IMR-90 (cell line): ENCODE results near the gene NFIX. TPM values are rescaled to one million over a fixed set of nuclear protein-coding genes. Genes with fewer than 3 reads are reported as not detected.

Experiments
- ATAC-seq: fragments of 200-7000 bp; cut with Tn5 transposase; 2 replicates; pipeline ENCODE4 v1.9.1; 2020; ENCODE audit warnings: low read depth, mild to moderate bottlenecking, moderate library complexity
- BruUV-seq: library from RNA; stranded (reverse); fragments of 400-500 nt; replicated peaks from 2 replicates; lab custom pipeline; 2021; lab: Mats Ljungman, UMichigan
- CTCF ChIA-PET: fragments of 300-600 bp; formaldehyde crosslinking; extraction: SDS; loops from one replicate; lab custom pipeline; 2021; ENCODE audit warnings: antibody characterized with exemption; lab: Yijun Ruan, JAX
- POLR2A ChIA-PET: fragments of 300-600 bp; sonication (Branson Sonifier 250); formaldehyde crosslinking; loops from one replicate; lab custom pipeline; 2022; ENCODE audit warnings: antibody characterized with exemption; ENCODE audit not compliant: unreplicated experiment; lab: Charles Lee
- DNase-seq: peaks from one replicate; pipeline ENCODE4 v3.0.0; 2013
- H2AFZ ChIP-seq: replicated peaks from 2 replicates; pipeline ENCODE3; 2013; ENCODE audit warnings: low read length, mild to moderate bottlenecking; ENCODE audit not compliant: poor library complexity
- H2AK5ac ChIP-seq: 2 replicates; pipeline ENCODE4 v1.6.1; 2013; ENCODE audit warnings: low read depth, low read length, inconsistent platforms
- H2AK9ac ChIP-seq: replicated peaks from 2 replicates; pipeline ENCODE3; 2013; ENCODE audit warnings: mild to moderate bottlenecking, low read depth, low read length, moderate library complexity; ENCODE audit not compliant: poor library complexity
- H2BK120ac ChIP-seq: 2 replicates; pipeline ENCODE4 v1.6.1; 2013; ENCODE audit warnings: low read depth, low read length, inconsistent platforms
- H2BK15ac ChIP-seq: 3 replicates; pipeline ENCODE4 v1.6.1; 2013; ENCODE audit warnings: low read depth, low read length, inconsistent platforms
- H2BK20ac ChIP-seq: 2 replicates; pipeline ENCODE4 v1.6.1; 2013; ENCODE audit warnings: low read depth, mild to moderate bottlenecking, inconsistent platforms, low read length, moderate library complexity
- H2BK5ac ChIP-seq: 2 replicates; pipeline ENCODE4 v1.6.1; 2013; ENCODE audit warnings: mild to moderate bottlenecking, low read depth, low read length, inconsistent platforms; ENCODE audit not compliant: poor library complexity, severe bottlenecking
- H3K14ac ChIP-seq: replicated peaks from 2 replicates; pipeline ENCODE4 v1.6.1; 2013; ENCODE audit warnings: low read depth, low read length, inconsistent platforms
- H3K18ac ChIP-seq: 2 replicates; pipeline ENCODE4 v1.6.1; 2013; ENCODE audit warnings: low read depth, low read length, control low read depth
- H3K23ac ChIP-seq: 2 replicates; pipeline ENCODE4 v1.6.1; 2013; ENCODE audit warnings: low read depth, low read length, inconsistent platforms
- H3K27ac ChIP-seq: 2 replicates; pipeline ENCODE4 v1.5.1; 2013; ENCODE audit warnings: mild to moderate bottlenecking, control low read depth, low read length; ENCODE audit not compliant: insufficient read depth
- H3K27me3 ChIP-seq: 2 replicates; pipeline ENCODE4 v1.6.1; 2013; ENCODE audit warnings: low read length; ENCODE audit not compliant: control insufficient read depth, insufficient read depth
- H3K36me3 ChIP-seq: 2 replicates; pipeline ENCODE4 v1.6.1; 2013; ENCODE audit warnings: low read length, mixed read lengths; ENCODE audit not compliant: control insufficient read depth, insufficient read depth
- H3K4ac ChIP-seq: 2 replicates; pipeline ENCODE4 v1.6.1; 2013; ENCODE audit warnings: low read depth, low read length, inconsistent platforms
- H3K4me1 ChIP-seq: 2 replicates; pipeline ENCODE4 v1.6.1; 2013; ENCODE audit warnings: low read length, mixed read lengths; ENCODE audit not compliant: control insufficient read depth, insufficient read depth
- H3K4me2 ChIP-seq: 2 replicates; pipeline ENCODE4 v1.6.1; 2013; ENCODE audit warnings: low read depth, mild to moderate bottlenecking, control low read depth, low read length, moderate library complexity
- H3K4me3 ChIP-seq: 2 replicates; pipeline ENCODE4 v1.5.1; 2013; ENCODE audit warnings: low read depth, mild to moderate bottlenecking, control low read depth, low read length, moderate library complexity; ENCODE audit not compliant: insufficient read depth
- H3K56ac ChIP-seq: 2 replicates; pipeline ENCODE4 v1.6.1; 2013; ENCODE audit warnings: low read length, inconsistent platforms; ENCODE audit not compliant: insufficient read depth; ENCODE audit errors: extremely low read depth
- H3K79me1 ChIP-seq, 2 experiments: 2 replicates each; pipeline ENCODE4 v1.6.1; 2013; ENCODE audit warnings: low read length in 2 of 2, inconsistent platforms in 1 of 2, low read depth in 1 of 2
- H3K9ac ChIP-seq: 2 replicates; pipeline ENCODE4 v1.6.1; 2013; ENCODE audit warnings: low read depth, low read length, control low read depth
- H3K9me1 ChIP-seq: 2 replicates; pipeline ENCODE4 v1.6.1; 2013; ENCODE audit warnings: low read length, inconsistent platforms; ENCODE audit not compliant: insufficient read depth
- H3K9me3 ChIP-seq: 2 replicates; pipeline ENCODE4 v1.6.1; 2013; ENCODE audit warnings: low read length; ENCODE audit not compliant: control insufficient read depth, insufficient read depth
- H4K20me1 ChIP-seq: 2 replicates; pipeline ENCODE4 v1.6.1; 2013; ENCODE audit warnings: low read length, inconsistent platforms; ENCODE audit not compliant: insufficient read depth
- H4K5ac ChIP-seq: 2 replicates; pipeline ENCODE4 v1.6.1; 2013; ENCODE audit warnings: mild to moderate bottlenecking, low read depth, low read length, control low read depth
- H4K8ac ChIP-seq, 2 experiments: 2 replicates each; pipeline ENCODE4 v1.6.1; 2013; ENCODE audit warnings: low read depth in 2 of 2, low read length in 2 of 2, control low read depth in 1 of 2, inconsistent platforms in 1 of 2
- H4K91ac ChIP-seq: 2 replicates; pipeline ENCODE4 v1.6.1; 2013; ENCODE audit warnings: low read depth, low read length, inconsistent platforms; ENCODE audit not compliant: insufficient read depth
- BHLHE40 ChIP-seq: fragments of 150-350 bp; IDR thresholded peaks from 2 replicates; pipeline ENCODE4 v1.6.1; 2016; ENCODE audit warnings: mild to moderate bottlenecking, low read depth, low read length
- CEBPB ChIP-seq: IDR thresholded peaks from 2 replicates; pipeline ENCODE4 v1.6.1; 2012; ENCODE audit warnings: low read depth, low read length, improper control_type of control experiment
- CHD1 ChIP-seq: IDR thresholded peaks from 2 replicates; pipeline ENCODE4 v1.6.1; 2012; ENCODE audit warnings: low read depth, low read length, improper control_type of control experiment
- ELK1 ChIP-seq: fragments of 150-350 bp; IDR thresholded peaks from 2 replicates; pipeline ENCODE4 v1.6.1; 2016; ENCODE audit warnings: low read depth, mild to moderate bottlenecking, low read length, moderate library complexity, borderline replicate concordance
- FOS ChIP-seq: fragments of 150-350 bp; IDR thresholded peaks from 2 replicates; pipeline ENCODE4 v1.6.1; 2016; ENCODE audit warnings: low read depth, low read length
- MAFK ChIP-seq: IDR thresholded peaks from 2 replicates; pipeline ENCODE4 v1.6.1; 2012; ENCODE audit warnings: low read depth, low read length, improper control_type of control experiment
- MAZ ChIP-seq: IDR thresholded peaks from 2 replicates; pipeline ENCODE4 v1.6.1; 2012; ENCODE audit warnings: low read depth, mild to moderate bottlenecking, low read length, improper control_type of control experiment, moderate library complexity, borderline replicate concordance
- MXI1 ChIP-seq: IDR thresholded peaks from 2 replicates; pipeline ENCODE4 v1.6.1; 2012; ENCODE audit warnings: low read depth, mild to moderate bottlenecking, low read length, moderate library complexity, borderline replicate concordance
- NFE2L2 ChIP-seq: fragments of 150-350 bp; IDR thresholded peaks from 2 replicates; pipeline ENCODE4 v1.6.1; 2016; ENCODE audit warnings: low read depth, mild to moderate bottlenecking, low read length
- POLR2A ChIP-seq: IDR thresholded peaks from 2 replicates; pipeline ENCODE4 v1.6.1; 2012; ENCODE audit warnings: mild to moderate bottlenecking, low read depth, low read length
- RAD21 ChIP-seq: IDR thresholded peaks from 2 replicates; pipeline ENCODE4 v1.6.1; 2012; ENCODE audit warnings: low read length, improper control_type of control experiment
- RCOR1 ChIP-seq: IDR thresholded peaks from 2 replicates; pipeline ENCODE4 v1.6.1; 2012; ENCODE audit warnings: mild to moderate bottlenecking, low read length, improper control_type of control experiment; ENCODE audit not compliant: insufficient replicate concordance
- RFX5 ChIP-seq: IDR thresholded peaks from 2 replicates; pipeline ENCODE4 v1.8.0; 2012; ENCODE audit warnings: low read depth, mild to moderate bottlenecking, low read length, moderate library complexity
- SMC3 ChIP-seq: fragments of 150-350 bp; IDR thresholded peaks from 2 replicates; pipeline ENCODE4 v1.6.1; 2016; ENCODE audit warnings: low read depth, mild to moderate bottlenecking, antibody characterized with exemption, low read length, moderate library complexity
- WGBS, 2 experiments: methylation state at CpG; one replicate each; pipeline versions ENCODE4 v1.1.5 to v1.1.7; 2013; ENCODE audit warnings: missing lambda C conversion rate in 2 of 2; ENCODE audit not compliant: insufficient read length in 1 of 2; ENCODE audit errors: extremely low coverage in 2 of 2; 5-methylcytosine and 5-hydroxymethylcytosine counted together
- dilution Hi-C: fragments of 300-500 bp; cut with HindIII; formaldehyde crosslinking; loops from one replicate; pipeline ENCODE4 v1.14.3; 2018; ENCODE audit warnings: low sequenced_read_pairs; ENCODE audit not compliant: unreplicated experiment
- in situ Hi-C: fragments of 300-500 bp; cut with MboI; formaldehyde crosslinking; loops from 3 replicates; pipeline ENCODE4 v1.14.3; 2019; ENCODE audit warnings: low sequenced_read_pairs, inconsistent platforms, mixed read lengths
- intact Hi-C: fragments of 100-400 bp; cut with micrococcal nuclease; formaldehyde crosslinking; loops from 2 replicates; pipeline ENCODE4 v1.10.0; 2022
- polyA plus RNA-seq, 3 experiments: library from polyadenylated mRNA; depleted of rRNA; stranded (reverse); fragments of >200 nt; gene quantifications; 2 replicates each; pipeline ENCODE4 v1.2.3, GENCODE V29; 2012; ENCODE audit warnings: low replicate concordance in 1 of 3
- total RNA-seq: library from RNA; depleted of rRNA; stranded (reverse); fragments of >200 nt; gene quantifications from 2 replicates; pipeline ENCODE4 v1.2.3, GENCODE V29; 2012
- TF ChIP-seq, protein P1 (sequence below): conservative IDR thresholded peaks from 2 replicates; pipeline ENCODE4 v1.5.1; 2012; ENCODE audit warnings: mild to moderate bottlenecking, low read depth, low read length, improper control_type of control experiment
- TF ChIP-seq, protein P2 (sequence below): fragments of 150-350 bp; IDR thresholded peaks from 2 replicates; pipeline ENCODE4 v1.6.1; 2017; ENCODE audit warnings: mild to moderate bottlenecking, antibody characterized with exemption, low read length, low read depth

Gene NFIX
- total and polyA plus RNA-seq, 2 of the 4 experiments (the other 2 are of a cell fraction): 10.2 to 47.7 TPM

DNA sequence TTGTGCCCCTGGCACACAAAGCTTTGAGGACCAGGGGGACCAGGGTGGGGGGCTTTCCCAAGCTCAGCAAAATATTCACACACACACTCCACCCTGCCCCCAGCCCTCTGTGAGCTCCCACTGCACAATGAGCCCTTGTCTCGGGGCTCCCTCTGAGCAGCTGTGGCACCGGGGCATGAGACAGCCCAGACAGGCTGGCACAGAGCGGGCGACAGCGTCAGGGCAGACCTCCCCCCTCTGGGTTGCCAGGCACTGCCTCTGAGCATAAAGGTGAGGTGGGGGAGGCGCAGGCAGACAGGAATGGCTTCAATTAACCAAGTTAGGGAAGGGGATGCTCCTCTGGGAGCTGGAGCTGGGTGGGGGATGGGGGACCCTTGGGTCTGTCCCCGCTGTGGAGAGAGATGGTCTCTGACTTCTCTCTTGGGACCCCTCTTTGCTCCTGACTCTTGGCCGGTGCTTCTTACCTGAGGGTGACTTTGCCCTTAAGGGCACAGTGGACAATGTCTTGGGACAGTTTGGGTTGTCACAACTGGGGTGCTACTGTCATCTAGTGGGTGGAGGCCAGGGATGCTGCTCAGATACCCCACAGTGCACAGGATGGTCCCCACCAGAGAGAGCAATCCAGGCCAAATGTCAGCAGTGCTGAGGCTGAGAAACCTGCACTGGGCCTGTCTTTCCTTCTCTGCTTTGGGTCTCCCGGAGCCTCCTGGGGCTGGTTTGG lies 77.1 kb downstream of the NFIX start:
- no peak overlapping the region for H3K18ac ChIP-seq
- H4K8ac ChIP-seq: no peak overlapping the region
- H2AK9ac ChIP-seq: no peak overlapping the region
- intact Hi-C loops (no loop called here), in situ Hi-C loops (no loop called here), dilution Hi-C loops (no loop called here)
- H3K27me3 ChIP-seq: no peaks in the 10 kb centered on the region
- no peaks in the 10 kb centered on the region for H3K9me3 ChIP-seq
- H3K4me2 ChIP-seq: no peak overlapping the region
- ATAC-seq: no peak
- H2BK20ac ChIP-seq: no peak overlapping the region
- WGBS, 2 experiments: 100% methylated on average over 1 of the region's 9 CpGs; no CpG with 5 or more reads in 1 of the 2 experiments
- no peak overlapping the region for H2AK5ac ChIP-seq
- H3K23ac ChIP-seq: no peak overlapping the region
- H3K4me3 ChIP-seq: no peak overlapping the region
- CTCF ChIA-PET: interaction anchor here (1.7 kb wide), 1 partner anchor 11 kb away, joined by 6 read pairs; no protein-coding TSS in a partner anchor
- no peak overlapping the region for H2BK15ac ChIP-seq
- no peak overlapping the region for H2BK120ac ChIP-seq
- H4K91ac ChIP-seq: no peak overlapping the region
- no peak overlapping the region for H3K14ac ChIP-seq
- no peak overlapping the region for H3K4ac ChIP-seq
- no peak overlapping the region for H2AFZ ChIP-seq
- no peak overlapping the region for H3K56ac ChIP-seq
- H3K4me1 ChIP-seq: peaks cover 10% of the 10 kb centered on the region; the same call in 1 of the 2 replicates
- no peak for TF ChIP-seq BHLHE40
- no peak for TF ChIP-seq CHD1
- TF ChIP-seq MAZ: no peak
- no peak for TF ChIP-seq MAFK
- no peak for TF ChIP-seq MXI1
- TF ChIP-seq POLR2A: no peak
- no peak for TF ChIP-seq RFX5
- TF ChIP-seq NFE2L2: no peak
- TF ChIP-seq ELK1: no peak
- TF ChIP-seq CEBPB: no peak
- no peak for TF ChIP-seq FOS
- TF ChIP-seq RCOR1: no peak
- no peak for TF ChIP-seq RAD21
- TF ChIP-seq SMC3: no peak
- TF ChIP-seq, protein P1, sequence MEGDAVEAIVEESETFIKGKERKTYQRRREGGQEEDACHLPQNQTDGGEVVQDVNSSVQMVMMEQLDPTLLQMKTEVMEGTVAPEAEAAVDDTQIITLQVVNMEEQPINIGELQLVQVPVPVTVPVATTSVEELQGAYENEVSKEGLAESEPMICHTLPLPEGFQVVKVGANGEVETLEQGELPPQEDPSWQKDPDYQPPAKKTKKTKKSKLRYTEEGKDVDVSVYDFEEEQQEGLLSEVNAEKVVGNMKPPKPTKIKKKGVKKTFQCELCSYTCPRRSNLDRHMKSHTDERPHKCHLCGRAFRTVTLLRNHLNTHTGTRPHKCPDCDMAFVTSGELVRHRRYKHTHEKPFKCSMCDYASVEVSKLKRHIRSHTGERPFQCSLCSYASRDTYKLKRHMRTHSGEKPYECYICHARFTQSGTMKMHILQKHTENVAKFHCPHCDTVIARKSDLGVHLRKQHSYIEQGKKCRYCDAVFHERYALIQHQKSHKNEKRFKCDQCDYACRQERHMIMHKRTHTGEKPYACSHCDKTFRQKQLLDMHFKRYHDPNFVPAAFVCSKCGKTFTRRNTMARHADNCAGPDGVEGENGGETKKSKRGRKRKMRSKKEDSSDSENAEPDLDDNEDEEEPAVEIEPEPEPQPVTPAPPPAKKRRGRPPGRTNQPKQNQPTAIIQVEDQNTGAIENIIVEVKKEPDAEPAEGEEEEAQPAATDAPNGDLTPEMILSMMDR: no peak
- TF ChIP-seq, protein P2, sequence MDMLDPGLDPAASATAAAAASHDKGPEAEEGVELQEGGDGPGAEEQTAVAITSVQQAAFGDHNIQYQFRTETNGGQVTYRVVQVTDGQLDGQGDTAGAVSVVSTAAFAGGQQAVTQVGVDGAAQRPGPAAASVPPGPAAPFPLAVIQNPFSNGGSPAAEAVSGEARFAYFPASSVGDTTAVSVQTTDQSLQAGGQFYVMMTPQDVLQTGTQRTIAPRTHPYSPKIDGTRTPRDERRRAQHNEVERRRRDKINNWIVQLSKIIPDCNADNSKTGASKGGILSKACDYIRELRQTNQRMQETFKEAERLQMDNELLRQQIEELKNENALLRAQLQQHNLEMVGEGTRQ: no peak
- no peak overlapping the region for H3K9ac ChIP-seq
- no peak overlapping the region for H3K27ac ChIP-seq
- no peak overlapping the region for H4K5ac ChIP-seq
- H2BK5ac ChIP-seq: no peak overlapping the region
- BruUV-seq: no TSS peak
- peaks cover 12 to 35% of the 10 kb centered on the region in 2 experiments for H3K79me1 ChIP-seq
- peaks cover 25% of the 10 kb centered on the region for H4K20me1 ChIP-seq
- H3K36me3 ChIP-seq: peaks cover 35% of the 10 kb centered on the region
- POLR2A ChIA-PET: no interaction called here
- DNase-seq: no peak
- no peaks in the 10 kb centered on the region for H3K9me1 ChIP-seq
